Measurements from ENCODE around the gene CDIP1.

CDIP1 gene

GRCh38 chr16:4539716-4540284 lies 1.2 kb upstream of the CDIP1 start:
- no peak for DNase-seq (ENCODE audit: low read depth in 4 of 4, low spot score in 1 of 4)

- no peak for DNase-seq (ENCODE audit: low read depth in 4 of 4, low spot score in 1 of 4)
Measured at GRCh38 chr16:4537376-4538343, 913 bp downstream of the CDIP1 start.

GRCh38 chr16:4536391-4537106 lies 2.0 kb downstream of the CDIP1 start:
- DNase-seq (ENCODE audit: low read depth in 4 of 4, low spot score in 1 of 4): no peak

GRCh38 chr16:4535627-4536108 lies 2.9 kb downstream of the CDIP1 start:
- DNase-seq (ENCODE audit: low read depth in 4 of 4, low spot score in 1 of 4): no peak

- DNase-seq (ENCODE audit: low read depth in 4 of 4, low spot score in 1 of 4): no peak
Measured at GRCh38 chr16:4534151-4534790, 4.3 kb downstream of the CDIP1 start.

- DNase-seq (ENCODE audit: low read depth in 4 of 4, low spot score in 1 of 4): no peak
Measured at GRCh38 chr16:4533490-4533889, 5.1 kb downstream of the CDIP1 start.

GRCh38 chr16:4532238-4532637 lies 6.3 kb downstream of the CDIP1 start:
- no peak for DNase-seq (ENCODE audit: low read depth in 4 of 4, low spot score in 1 of 4)

- DNase-seq (ENCODE audit: low read depth in 4 of 4, low spot score in 1 of 4): no peak
Measured at GRCh38 chr16:4531811-4532210, 6.8 kb downstream of the CDIP1 start.

GRCh38 chr16:4529085-4530060 lies 9.2 kb downstream of the CDIP1 start:
- DNase-seq (ENCODE audit: low read depth in 4 of 4, low spot score in 1 of 4): no peak

GRCh38 chr16:4525634-4526277 lies 12.8 kb downstream of the CDIP1 start:
- no peak for DNase-seq (ENCODE audit: low read depth in 4 of 4, low spot score in 1 of 4)

GRCh38 chr16:4525069-4525468 lies 13.5 kb downstream of the CDIP1 start:
- no peak for DNase-seq (ENCODE audit: low read depth in 4 of 4, low spot score in 1 of 4)

GRCh38 chr16:4524571-4524970 lies 14.0 kb downstream of the CDIP1 start:
- no peak for DNase-seq (ENCODE audit: low read depth in 4 of 4, low spot score in 1 of 4)

GRCh38 chr16:4523686-4524085 lies 14.9 kb downstream of the CDIP1 start:
- DNase-seq (ENCODE audit: low read depth in 4 of 4, low spot score in 1 of 4): no peak

GRCh38 chr16:4522051-4522581 lies 16.5 kb downstream of the CDIP1 start:
- DNase-seq (ENCODE audit: low read depth in 4 of 4, low spot score in 1 of 4): no peak

- DNase-seq (ENCODE audit: low read depth in 4 of 4, low spot score in 1 of 4): no peak
Measured at GRCh38 chr16:4520913-4521312, 17.7 kb downstream of the CDIP1 start.

- DNase-seq (ENCODE audit: low read depth in 4 of 4, low spot score in 1 of 4): no peak
Measured at GRCh38 chr16:4519274-4520058, 19.1 kb downstream of the CDIP1 start.

GRCh38 chr16:4517812-4518680 lies 20.5 kb downstream of the CDIP1 start:
- DNase-seq (ENCODE audit: low read depth in 4 of 4, low spot score in 1 of 4): no peak
